DND-41 (cell line): ENCODE data around the gene MRPL42.

ENCODE experiments used
- EZH2 ChIP-seq: IDR thresholded peaks from 3 replicates; pipeline ENCODE4 v1.6.1; 2012; ENCODE audit warnings: borderline replicate concordance, low read depth, mild to moderate bottlenecking, moderate library complexity, low read length, inconsistent platforms; ENCODE audit not compliant: severe bottlenecking
- TF ChIP-seq, protein P1 (sequence below): IDR thresholded peaks from 2 replicates; pipeline ENCODE4 v1.5.1; 2012; ENCODE audit warnings: borderline replicate concordance, low read length, moderate library complexity, mild to moderate bottlenecking; ENCODE audit not compliant: poor library complexity, severe bottlenecking; ENCODE audit errors: extremely low read depth

DNA sequence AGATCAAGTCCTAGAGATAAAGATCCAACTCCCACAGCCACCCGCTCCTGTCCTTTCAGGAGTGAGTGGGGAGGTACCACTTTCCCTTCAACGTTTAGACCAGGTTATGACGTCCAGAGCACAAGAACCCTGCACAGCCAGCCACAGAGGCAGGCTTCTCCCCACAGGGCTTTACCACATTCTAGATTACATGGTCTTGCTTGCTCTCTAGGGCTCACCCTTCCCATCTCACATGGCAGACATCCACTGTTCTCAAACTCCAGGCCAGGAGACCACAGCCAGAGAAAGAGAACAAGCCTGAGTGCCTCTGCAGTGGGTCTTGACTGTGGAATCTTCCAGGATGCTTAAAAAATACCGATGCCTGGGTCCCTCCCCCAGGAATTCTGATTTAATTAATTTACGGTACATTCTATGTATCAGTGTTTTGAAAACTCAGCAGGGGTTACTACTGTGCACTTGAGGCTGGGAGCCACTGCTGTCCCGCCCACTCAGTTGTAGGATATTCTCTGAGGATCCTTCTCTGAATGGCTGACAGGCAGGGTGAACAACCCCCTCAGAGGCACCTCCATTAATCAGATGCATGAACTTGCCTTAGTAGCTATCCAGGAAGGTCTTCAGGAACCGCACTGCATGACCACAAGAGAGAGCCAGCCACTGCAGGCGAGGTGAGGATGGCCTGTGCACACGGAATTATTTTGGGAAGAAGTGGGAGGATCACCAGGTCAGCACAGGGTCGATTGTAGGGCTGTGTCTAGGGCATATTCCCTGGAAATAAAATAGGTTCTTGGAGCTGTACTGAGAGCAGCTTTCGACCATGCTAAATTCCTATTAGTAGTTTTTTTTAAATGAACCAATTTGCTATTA, 83.7 kb downstream of the MRPL42 start:
- TF ChIP-seq, protein P1, sequence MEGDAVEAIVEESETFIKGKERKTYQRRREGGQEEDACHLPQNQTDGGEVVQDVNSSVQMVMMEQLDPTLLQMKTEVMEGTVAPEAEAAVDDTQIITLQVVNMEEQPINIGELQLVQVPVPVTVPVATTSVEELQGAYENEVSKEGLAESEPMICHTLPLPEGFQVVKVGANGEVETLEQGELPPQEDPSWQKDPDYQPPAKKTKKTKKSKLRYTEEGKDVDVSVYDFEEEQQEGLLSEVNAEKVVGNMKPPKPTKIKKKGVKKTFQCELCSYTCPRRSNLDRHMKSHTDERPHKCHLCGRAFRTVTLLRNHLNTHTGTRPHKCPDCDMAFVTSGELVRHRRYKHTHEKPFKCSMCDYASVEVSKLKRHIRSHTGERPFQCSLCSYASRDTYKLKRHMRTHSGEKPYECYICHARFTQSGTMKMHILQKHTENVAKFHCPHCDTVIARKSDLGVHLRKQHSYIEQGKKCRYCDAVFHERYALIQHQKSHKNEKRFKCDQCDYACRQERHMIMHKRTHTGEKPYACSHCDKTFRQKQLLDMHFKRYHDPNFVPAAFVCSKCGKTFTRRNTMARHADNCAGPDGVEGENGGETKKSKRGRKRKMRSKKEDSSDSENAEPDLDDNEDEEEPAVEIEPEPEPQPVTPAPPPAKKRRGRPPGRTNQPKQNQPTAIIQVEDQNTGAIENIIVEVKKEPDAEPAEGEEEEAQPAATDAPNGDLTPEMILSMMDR: no peak
- TF ChIP-seq EZH2: no peak
